ENCODE results near the gene MRS2. TPM values are rescaled to one million over a fixed set of nuclear protein-coding genes. Genes with fewer than 3 reads are reported as not detected.

MRS2 gene
- total RNA-seq, 1 donor from 2014 or later = 24.8 TPM

GRCh38 chr6:24451581-24452388, 49.0 kb downstream of the MRS2 start:
- Mint-ChIP-seq H3K4me3 (ENCODE audit: unreplicated experiment) (no peak overlapping the region), H3K27ac (ENCODE audit: unreplicated experiment) (no peak overlapping the region), H3K27me3 (ENCODE audit: unreplicated experiment) (peaks cover 2% of the 10 kb centered on the region), H3K9me3 (ENCODE audit: unreplicated experiment) (no peaks in the 10 kb centered on the region), H3K4me1 (ENCODE audit: unreplicated experiment) (peaks cover 18% of the 10 kb centered on the region), H3K36me3 (ENCODE audit: low read depth, unreplicated experiment) (no peaks in the 10 kb centered on the region)
- DNase-seq (ENCODE audit: low spot score) = no peak
- TF ChIP-seq, protein P1, sequence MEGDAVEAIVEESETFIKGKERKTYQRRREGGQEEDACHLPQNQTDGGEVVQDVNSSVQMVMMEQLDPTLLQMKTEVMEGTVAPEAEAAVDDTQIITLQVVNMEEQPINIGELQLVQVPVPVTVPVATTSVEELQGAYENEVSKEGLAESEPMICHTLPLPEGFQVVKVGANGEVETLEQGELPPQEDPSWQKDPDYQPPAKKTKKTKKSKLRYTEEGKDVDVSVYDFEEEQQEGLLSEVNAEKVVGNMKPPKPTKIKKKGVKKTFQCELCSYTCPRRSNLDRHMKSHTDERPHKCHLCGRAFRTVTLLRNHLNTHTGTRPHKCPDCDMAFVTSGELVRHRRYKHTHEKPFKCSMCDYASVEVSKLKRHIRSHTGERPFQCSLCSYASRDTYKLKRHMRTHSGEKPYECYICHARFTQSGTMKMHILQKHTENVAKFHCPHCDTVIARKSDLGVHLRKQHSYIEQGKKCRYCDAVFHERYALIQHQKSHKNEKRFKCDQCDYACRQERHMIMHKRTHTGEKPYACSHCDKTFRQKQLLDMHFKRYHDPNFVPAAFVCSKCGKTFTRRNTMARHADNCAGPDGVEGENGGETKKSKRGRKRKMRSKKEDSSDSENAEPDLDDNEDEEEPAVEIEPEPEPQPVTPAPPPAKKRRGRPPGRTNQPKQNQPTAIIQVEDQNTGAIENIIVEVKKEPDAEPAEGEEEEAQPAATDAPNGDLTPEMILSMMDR (IDR thresholded peaks at IDR 0.05; ENCODE audit: unreplicated experiment) = no peak

DNA sequence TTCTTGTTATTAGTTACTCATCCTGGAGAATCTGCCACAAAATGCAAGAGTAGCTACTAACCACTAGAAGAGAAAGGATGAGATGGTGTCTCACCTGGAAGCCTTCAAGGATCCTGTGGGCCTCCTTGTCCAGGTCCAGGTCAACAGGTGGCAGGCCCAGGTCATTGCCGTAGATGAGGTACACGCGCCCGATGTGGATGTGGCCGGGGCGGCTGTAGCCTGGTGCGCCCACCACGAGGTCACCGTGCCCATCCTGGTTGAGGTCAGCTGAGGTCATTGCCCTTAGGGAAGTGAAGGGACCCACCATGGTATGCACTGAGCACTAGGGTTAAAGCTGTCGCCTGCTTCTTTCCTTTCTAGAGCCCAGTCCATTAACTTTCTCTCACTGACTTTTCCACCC, 51.2 kb downstream of the MRS2 start:
- Mint-ChIP-seq H3K4me1 (ENCODE audit: unreplicated experiment) (peaks cover 15% of the 10 kb centered on the region), H3K36me3 (ENCODE audit: low read depth, unreplicated experiment) (no peaks in the 10 kb centered on the region), H3K27ac (ENCODE audit: unreplicated experiment) (no peak overlapping the region), H3K4me3 (ENCODE audit: unreplicated experiment) (no peak overlapping the region), H3K27me3 (ENCODE audit: unreplicated experiment) (no peaks in the 10 kb centered on the region), H3K9me3 (ENCODE audit: unreplicated experiment) (no peaks in the 10 kb centered on the region)
- no peak for DNase-seq (ENCODE audit: low spot score)
- TF ChIP-seq, protein P1 (IDR thresholded peaks at IDR 0.05; ENCODE audit: unreplicated experiment) = no peak

DNA sequence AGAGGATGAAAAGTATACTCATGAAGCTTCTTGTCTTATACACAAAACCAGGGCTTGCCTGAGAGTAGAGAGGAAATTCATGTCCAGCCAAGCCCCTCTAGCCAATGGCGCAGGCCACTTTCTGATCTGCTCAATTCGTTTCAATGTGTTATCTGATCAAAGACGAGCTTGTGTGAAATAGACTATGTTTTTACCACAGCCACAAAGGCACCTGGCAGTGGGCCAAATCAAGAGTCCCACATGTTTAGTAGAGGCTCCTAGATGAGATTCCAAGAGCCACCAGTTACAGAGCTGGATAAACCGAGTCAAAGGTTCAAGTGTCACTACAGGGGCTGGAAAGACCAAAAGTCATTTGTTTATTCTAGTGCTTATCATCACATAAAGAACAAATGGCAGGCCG, 51.7 kb downstream of the MRS2 start:
- no peak for DNase-seq (ENCODE audit: low spot score)

GRCh38 chr6:24455061-24455460, 52.3 kb downstream of the MRS2 start:
- no peaks in the 10 kb centered on the region for H3K36me3 Mint-ChIP-seq (ENCODE audit: low read depth, unreplicated experiment)
- no peaks in the 10 kb centered on the region for H3K9me3 Mint-ChIP-seq (ENCODE audit: unreplicated experiment)
- H3K4me1 Mint-ChIP-seq (ENCODE audit: unreplicated experiment) = peaks cover 12% of the 10 kb centered on the region
- no peak for DNase-seq (ENCODE audit: low spot score)
- no peak overlapping the region for H3K4me3 Mint-ChIP-seq (ENCODE audit: unreplicated experiment)
- no peaks in the 10 kb centered on the region for H3K27me3 Mint-ChIP-seq (ENCODE audit: unreplicated experiment)
- H3K27ac Mint-ChIP-seq (ENCODE audit: unreplicated experiment) = no peak overlapping the region
- TF ChIP-seq, protein P1 (IDR thresholded peaks at IDR 0.05; ENCODE audit: unreplicated experiment) = no peak

More for the DNA sequence above, 51.7 kb downstream of the MRS2 start:
- no peaks in the 10 kb centered on the region for H3K27me3 Mint-ChIP-seq (ENCODE audit: unreplicated experiment)
- no peak overlapping the region for H3K27ac Mint-ChIP-seq (ENCODE audit: unreplicated experiment)
- H3K36me3 Mint-ChIP-seq (ENCODE audit: low read depth, unreplicated experiment) = no peaks in the 10 kb centered on the region
- H3K9me3 Mint-ChIP-seq (ENCODE audit: unreplicated experiment) = no peaks in the 10 kb centered on the region
- TF ChIP-seq, protein P1 (IDR thresholded peaks at IDR 0.05; ENCODE audit: unreplicated experiment) = no peak
- H3K4me1 Mint-ChIP-seq (ENCODE audit: unreplicated experiment) = peaks cover 12% of the 10 kb centered on the region
- no peak overlapping the region for H3K4me3 Mint-ChIP-seq (ENCODE audit: unreplicated experiment)

DNA sequence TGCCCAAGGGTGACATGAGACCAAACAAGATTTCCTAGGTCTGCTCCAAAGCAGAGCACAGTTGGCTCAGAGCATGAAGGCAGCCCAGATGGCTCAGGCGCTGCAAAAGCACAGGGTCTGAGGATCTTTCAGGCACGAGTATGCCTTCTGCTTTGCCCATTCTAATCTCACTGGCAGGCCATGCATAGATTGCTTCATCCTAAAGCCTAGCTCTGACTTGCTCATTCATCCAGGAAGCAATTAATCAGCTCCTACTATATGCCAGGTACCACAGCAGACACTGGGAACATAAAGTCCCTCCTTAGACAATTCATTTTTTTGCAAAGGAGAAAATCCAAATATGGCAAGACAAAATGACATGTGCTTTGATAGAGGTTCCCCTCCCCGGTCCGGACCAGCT, 55.4 kb downstream of the MRS2 start:
- no peaks in the 10 kb centered on the region for H3K9me3 Mint-ChIP-seq (ENCODE audit: unreplicated experiment)
- no peaks in the 10 kb centered on the region for H3K36me3 Mint-ChIP-seq (ENCODE audit: low read depth, unreplicated experiment)
- TF ChIP-seq, protein P1 (IDR thresholded peaks at IDR 0.05; ENCODE audit: unreplicated experiment) = no peak
- no peaks in the 10 kb centered on the region for H3K27me3 Mint-ChIP-seq (ENCODE audit: unreplicated experiment)
- H3K4me3 Mint-ChIP-seq (ENCODE audit: unreplicated experiment) = no peak overlapping the region
- DNase-seq (ENCODE audit: low spot score) = no peak
- peaks cover 7% of the 10 kb centered on the region for H3K4me1 Mint-ChIP-seq (ENCODE audit: unreplicated experiment)
- H3K27ac Mint-ChIP-seq (ENCODE audit: unreplicated experiment) = no peak overlapping the region

Measured in endothelial cell (in vitro differentiated cells).